A673 (cell line): Measurements from ENCODE around the gene GRIPAP1. TPM values are rescaled to one million over a fixed set of nuclear protein-coding genes. Genes with fewer than 3 reads are reported as not detected.

Source experiments
- BruUV-seq: library from RNA; stranded (reverse); fragments of 400-500 nt; replicated peaks from 2 replicates; lab custom pipeline; 2021; lab: Mats Ljungman, UMichigan
- CTCF ChIA-PET: fragments of 300-600 bp; sonication (Branson Sonifier 250); formaldehyde crosslinking; loops from one replicate; lab custom pipeline; 2022; ENCODE audit warnings: antibody characterized with exemption; lab: Charles Lee
- POLR2A ChIA-PET: fragments of 300-600 bp; sonication (Branson Sonifier 250); formaldehyde crosslinking; loops from one replicate; lab custom pipeline; 2022; ENCODE audit warnings: antibody characterized with exemption; ENCODE audit not compliant: low non-redundant PET; lab: Charles Lee
- DNase-seq: peaks from one replicate; pipeline ENCODE4 v3.0.0-alpha.2; 2015; ENCODE audit warnings: low spot score
- H3K27ac ChIP-seq: fragments of 200-600 bp; sonication (generic); 2 replicates; pipeline ENCODE4 v1.5.1; 2016; ENCODE audit warnings: mixed run types, low read depth, mild to moderate bottlenecking, mixed read lengths, antibody characterized with exemption, low read length; ENCODE audit not compliant: poor library complexity, severe bottlenecking
- H3K27me3 ChIP-seq: fragments of 200-600 bp; sonication (generic); replicated peaks from 2 replicates; pipeline ENCODE4 v1.6.1; 2017; ENCODE audit warnings: mixed run types, low read depth, mild to moderate bottlenecking, mixed read lengths, antibody characterized with exemption, low read length; ENCODE audit not compliant: insufficient read depth, poor library complexity
- H3K36me3 ChIP-seq: fragments of 200-600 bp; sonication (generic); 2 replicates; pipeline ENCODE4 v1.6.1; 2016; ENCODE audit warnings: mixed run types, mild to moderate bottlenecking, mixed read lengths, antibody characterized with exemption, low read length; ENCODE audit not compliant: insufficient read depth, poor library complexity, severe bottlenecking
- H3K4me1 ChIP-seq: fragments of 200-600 bp; sonication (generic); 2 replicates; pipeline ENCODE4 v1.6.1; 2017; ENCODE audit warnings: mixed run types, mild to moderate bottlenecking, mixed read lengths, antibody characterized with exemption, low read length; ENCODE audit not compliant: insufficient read depth, poor library complexity, severe bottlenecking
- H3K4me3 ChIP-seq: fragments of 200-600 bp; sonication (generic); 2 replicates; pipeline ENCODE4 v1.5.1; 2016; ENCODE audit warnings: low read depth, mixed run types, mild to moderate bottlenecking, mixed read lengths, low read length; ENCODE audit not compliant: poor library complexity, severe bottlenecking
- H3K9me3 ChIP-seq: fragments of 200-600 bp; sonication (generic); 2 replicates; pipeline ENCODE4 v1.6.1; 2016; ENCODE audit warnings: mixed run types, low read depth, mild to moderate bottlenecking, mixed read lengths, antibody characterized with exemption, low read length; ENCODE audit not compliant: poor library complexity, severe bottlenecking
- CTCF ChIP-seq: fragments of 300-800, 200-600 bp; sonication (generic); conservative IDR thresholded peaks from 2 replicates; pipeline ENCODE4 v1.5.1; 2017; ENCODE audit warnings: low read depth, mild to moderate bottlenecking, antibody characterized with exemption, low read length, moderate library complexity, mixed read lengths
- EZH2 ChIP-seq: fragments of 200-600 bp; sonication (generic); IDR thresholded peaks from 2 replicates; pipeline ENCODE4 v1.6.1; 2017; ENCODE audit warnings: borderline replicate concordance, low read depth, mild to moderate bottlenecking, mixed read lengths, antibody characterized with exemption, low read length; ENCODE audit not compliant: poor library complexity, severe bottlenecking
- intact Hi-C: fragments of 100-400 bp; cut with micrococcal nuclease; formaldehyde crosslinking; loops from one replicate; pipeline ENCODE4 v1.10.0; 2022; ENCODE audit not compliant: unreplicated experiment
- total RNA-seq: library from RNA; stranded (reverse); gene quantifications from 2 replicates; pipeline ENCODE4 v1.2.3, GENCODE V29; 2021

Gene GRIPAP1
- total RNA-seq, 1 experiment from 2014 or later: 64.0 TPM

GRCh38 chrX:48924270-48924669 lies 77.8 kb downstream of the GRIPAP1 start:
- TF ChIP-seq EZH2 (no peak), CTCF (no peak)
- no peak overlapping the region for H3K4me3 ChIP-seq
- no peaks in the 10 kb centered on the region for H3K9me3 ChIP-seq
- H3K27ac ChIP-seq: no peak overlapping the region
- POLR2A ChIA-PET: no interaction called here
- no TSS peak for BruUV-seq
- CTCF ChIA-PET: no interaction called here
- H3K4me1 ChIP-seq: no peaks in the 10 kb centered on the region
- no peak for DNase-seq
- no peaks in the 10 kb centered on the region for H3K27me3 ChIP-seq
- H3K36me3 ChIP-seq: peaks cover 5% of the 10 kb centered on the region
- intact Hi-C loops: no loop called here

DNA sequence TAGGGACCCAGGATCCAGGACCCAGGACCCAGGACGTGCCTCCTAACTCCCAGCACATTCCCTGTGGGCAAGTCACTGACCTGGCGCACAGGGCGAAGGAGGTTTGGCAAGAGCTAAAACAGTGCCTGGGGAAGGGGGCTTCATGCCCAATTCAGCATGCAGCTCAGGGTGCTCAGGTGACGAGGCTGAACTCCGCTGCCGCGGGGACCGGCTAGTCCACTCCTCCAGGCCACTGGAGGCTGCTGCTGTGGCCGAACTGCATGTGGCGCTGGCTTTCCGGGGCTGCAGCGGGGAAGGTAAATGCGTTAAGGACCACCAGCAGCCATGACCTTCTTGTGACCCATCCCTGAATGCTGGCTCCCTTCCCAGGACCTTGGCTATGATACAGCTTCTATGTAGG lies 78.3 kb downstream of the GRIPAP1 start:
- Histone ChIP-seq H3K9me3 (no peaks in the 10 kb centered on the region), H3K27ac (no peak overlapping the region), H3K4me3 (no peak overlapping the region), H3K4me1 (no peaks in the 10 kb centered on the region), H3K27me3 (no peaks in the 10 kb centered on the region), H3K36me3 (peaks cover 5% of the 10 kb centered on the region)
- POLR2A ChIA-PET: no interaction called here
- intact Hi-C loops: no loop called here
- no TSS peak for BruUV-seq
- DNase-seq: no peak
- CTCF ChIA-PET: no interaction called here
- TF ChIP-seq CTCF (no peak), EZH2 (no peak)

Other genes with a start within 250 kb of the GRIPAP1 start
- gene GLOD5, start 240.5 kb downstream of the GRIPAP1 start, total RNA-seq: not detected in 2 replicates
- gene GATA1, start 215.7 kb downstream of the GRIPAP1 start, total RNA-seq: not detected in 2 replicates
- gene HDAC6, start 200.2 kb downstream of the GRIPAP1 start, total RNA-seq: 49.4 and 82.5 TPM in 2 replicates
- gene ERAS, start 175.8 kb downstream of the GRIPAP1 start, total RNA-seq: not detected in 2 replicates
- 16.9 and 17.6 TPM in 2 replicates for gene PCSK1N, start 166.7 kb downstream of the GRIPAP1 start, total RNA-seq
- gene TIMM17B, start 104.5 kb downstream of the GRIPAP1 start, total RNA-seq: 60.8 and 72.4 TPM in 2 replicates
- gene PQBP1, start 104.3 kb downstream of the GRIPAP1 start, total RNA-seq: 113 and 133 TPM in 2 replicates
- gene SLC35A2, start 90.6 kb downstream of the GRIPAP1 start, total RNA-seq: 21.7 and 30.4 TPM in 2 replicates
- 14.9 and 19.9 TPM in 2 replicates for gene PIM2, start 83.2 kb downstream of the GRIPAP1 start, total RNA-seq
- gene OTUD5, start 44.7 kb downstream of the GRIPAP1 start, total RNA-seq: 58.0 and 67.5 TPM in 2 replicates
- 3.6 and 4.3 TPM in 2 replicates for gene KCND1, start 30.4 kb downstream of the GRIPAP1 start, total RNA-seq
- gene TFE3, start 41.1 kb upstream of the GRIPAP1 start, total RNA-seq: 49.5 and 56.8 TPM in 2 replicates
- 11.9 and 13.0 TPM in 2 replicates for gene CCDC120, start 56.7 kb upstream of the GRIPAP1 start, total RNA-seq
- 21.3 and 24.3 TPM in 2 replicates for gene PRAF2, start 71.7 kb upstream of the GRIPAP1 start, total RNA-seq
- gene WDR45, start 77.6 kb upstream of the GRIPAP1 start, total RNA-seq: 31.8 and 40.5 TPM in 2 replicates
- gene GPKOW, start 121.5 kb upstream of the GRIPAP1 start, total RNA-seq: 24.9 and 29.1 TPM in 2 replicates
- gene MAGIX, start 160.5 kb upstream of the GRIPAP1 start, total RNA-seq: 1.1 and 1.5 TPM in 2 replicates
- gene PLP2, start 169.6 kb upstream of the GRIPAP1 start, total RNA-seq: 70.0 and 87.5 TPM in 2 replicates
- 4.8 and 6.7 TPM in 2 replicates for gene PRICKLE3, start 184.1 kb upstream of the GRIPAP1 start, total RNA-seq
- 14.6 and 16.3 TPM in 2 replicates for gene SYP, start 197.9 kb upstream of the GRIPAP1 start, total RNA-seq
- gene CACNA1F, start 231.1 kb upstream of the GRIPAP1 start, total RNA-seq: not detected in 2 replicates
- 18.9 and 20.5 TPM in 2 replicates for gene CCDC22, start 233.2 kb upstream of the GRIPAP1 start, total RNA-seq